HG03575 (cell line): Measurements from ENCODE around the gene RIT1.

Source experiments
- ATAC-seq: cut with Tn5 transposase; IDR thresholded peaks from one replicate; pipeline ENCODE4 v1.9.1; 2021; ENCODE audit not compliant: unreplicated experiment, insufficient number of reproducible peaks, low FRiP score; ENCODE audit errors: extremely low read depth

The RIT1 gene

DNA sequence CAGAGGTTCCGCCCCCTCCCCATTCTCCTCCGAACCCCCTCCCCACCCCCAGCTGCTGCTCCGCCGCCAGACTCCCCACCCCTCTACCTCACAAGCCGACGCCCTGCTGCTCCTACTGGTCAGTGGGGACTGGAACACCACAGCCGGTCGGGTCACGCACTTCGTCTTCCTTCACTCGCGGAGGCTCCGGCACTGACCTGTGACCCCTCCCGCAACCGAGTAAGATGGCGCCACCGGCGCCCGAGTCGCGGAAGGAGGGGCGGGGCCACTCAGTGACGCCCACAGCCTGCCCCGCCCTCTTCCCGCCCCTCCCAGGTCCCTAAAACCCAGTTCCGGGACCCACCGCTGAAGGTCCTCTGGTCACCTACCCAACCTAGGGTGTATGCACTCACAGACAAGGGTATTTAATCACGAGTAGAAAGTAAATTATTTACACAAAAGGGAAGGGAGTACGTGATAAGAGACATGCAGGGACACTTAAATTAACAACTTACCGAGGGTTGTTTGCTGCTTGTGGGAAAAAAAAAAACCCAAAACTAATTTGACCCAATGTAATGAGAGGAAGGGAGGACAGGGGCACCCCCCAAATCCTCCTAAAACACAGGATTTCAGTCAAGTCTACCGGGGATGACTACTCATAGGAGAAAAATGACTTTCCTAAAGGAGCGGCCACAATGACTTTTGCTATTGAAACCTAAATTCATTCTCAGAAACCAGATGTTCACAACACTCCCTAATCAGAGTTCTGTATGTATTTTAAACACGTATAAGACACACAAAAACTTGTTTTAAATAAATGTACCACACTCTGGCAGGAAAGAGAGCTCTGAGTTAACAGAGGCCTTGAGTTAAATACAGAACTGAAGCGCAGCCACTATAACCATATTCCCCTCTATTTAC, at the start of gene RIT1:
Gene RIT1, minus strand, starts transcription at position 194 of the 900 bp plus-strand sequence. CDS start 588 bp downstream, outside the sequence.
- no peak for ATAC-seq

DNA sequence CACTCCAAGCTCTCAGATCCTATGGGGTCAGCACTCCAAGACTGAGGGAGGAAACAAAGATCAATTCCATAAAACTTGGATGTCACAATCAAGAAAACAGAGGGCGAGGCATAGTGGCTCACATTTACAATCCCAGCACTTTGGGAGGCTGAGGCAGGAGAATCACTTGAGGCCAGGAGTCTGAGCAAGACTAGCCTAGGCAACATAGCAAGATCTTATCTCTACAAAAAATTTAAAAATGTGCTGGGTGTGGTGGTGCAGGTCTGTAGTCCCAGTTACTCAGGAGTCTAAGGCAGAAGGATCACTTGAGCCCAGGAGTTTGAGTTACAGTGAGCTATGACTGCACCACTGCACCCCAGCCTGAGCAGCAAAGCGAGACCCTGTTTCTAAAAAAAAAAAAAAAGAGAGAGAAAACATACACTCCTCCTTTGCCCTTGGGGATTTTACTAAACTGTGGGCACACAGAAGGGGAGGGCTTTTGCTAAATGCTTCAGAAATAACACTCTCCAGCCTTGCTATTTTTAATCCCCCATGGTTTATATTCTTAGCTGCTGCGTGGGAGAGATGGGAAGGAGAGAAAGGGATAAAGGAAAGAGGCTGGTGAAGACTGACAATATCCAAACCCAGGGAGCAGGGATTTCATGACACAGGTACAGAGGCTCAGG, 49.1 kb upstream of the RIT1 start:
- ATAC-seq = no peak

GRCh38 chr1:155957411-155957915, 46.3 kb upstream of the RIT1 start:
- ATAC-seq = no peak

- no peak for ATAC-seq
Observed at GRCh38 chr1:155954645-155955044, 43.5 kb upstream of the RIT1 start.

GRCh38 chr1:155952505-155952890, 41.3 kb upstream of the RIT1 start:
- ATAC-seq = no peak

GRCh38 chr1:155951753-155952504, 40.8 kb upstream of the RIT1 start:
- ATAC-seq = no peak

- no peak for ATAC-seq
Observed at GRCh38 chr1:155950829-155951228, 39.7 kb upstream of the RIT1 start.

GRCh38 chr1:155947741-155948140, 36.6 kb upstream of the RIT1 start:
- ATAC-seq = no peak

DNA sequence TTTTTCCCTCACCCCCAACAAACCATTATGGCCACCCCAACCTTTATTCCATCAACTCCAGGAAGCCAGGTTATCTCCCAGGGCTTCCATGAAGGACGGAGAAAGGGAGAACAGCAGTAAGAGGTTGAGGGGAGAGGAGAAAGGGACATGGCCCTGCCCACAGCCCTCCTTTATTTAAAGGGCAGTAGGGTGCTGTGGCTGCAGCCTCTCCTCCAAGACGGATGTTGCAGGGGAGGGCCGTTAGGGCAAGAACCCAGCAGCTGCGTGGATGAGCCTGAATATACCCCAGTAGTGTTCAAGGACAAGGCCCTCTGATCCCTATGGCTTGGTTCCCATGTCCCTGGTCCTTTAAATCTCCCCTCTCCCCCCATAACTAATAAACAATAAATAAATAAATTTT, 36.1 kb upstream of the RIT1 start:
- no peak for ATAC-seq

GRCh38 chr1:155946633-155947219, 35.6 kb upstream of the RIT1 start:
- ATAC-seq = no peak

DNA sequence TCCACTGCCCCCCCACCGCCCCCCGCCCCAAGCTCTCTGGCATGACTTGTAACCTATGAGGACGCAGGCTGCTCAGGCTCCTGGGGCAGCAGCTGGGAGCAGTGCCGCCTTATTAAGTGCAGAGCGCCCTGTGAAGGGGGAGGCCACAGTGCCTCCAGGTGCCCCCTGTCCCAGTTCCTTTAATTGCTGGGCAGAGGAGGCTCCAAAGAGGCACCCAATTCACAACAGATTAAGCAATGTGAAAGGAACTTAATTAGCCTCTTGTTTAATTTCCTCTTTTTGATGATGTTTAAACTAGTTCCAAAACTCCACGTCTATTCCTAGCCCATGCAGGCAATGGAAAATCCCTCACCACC, 33.3 kb upstream of the RIT1 start:
- ATAC-seq = no peak

DNA sequence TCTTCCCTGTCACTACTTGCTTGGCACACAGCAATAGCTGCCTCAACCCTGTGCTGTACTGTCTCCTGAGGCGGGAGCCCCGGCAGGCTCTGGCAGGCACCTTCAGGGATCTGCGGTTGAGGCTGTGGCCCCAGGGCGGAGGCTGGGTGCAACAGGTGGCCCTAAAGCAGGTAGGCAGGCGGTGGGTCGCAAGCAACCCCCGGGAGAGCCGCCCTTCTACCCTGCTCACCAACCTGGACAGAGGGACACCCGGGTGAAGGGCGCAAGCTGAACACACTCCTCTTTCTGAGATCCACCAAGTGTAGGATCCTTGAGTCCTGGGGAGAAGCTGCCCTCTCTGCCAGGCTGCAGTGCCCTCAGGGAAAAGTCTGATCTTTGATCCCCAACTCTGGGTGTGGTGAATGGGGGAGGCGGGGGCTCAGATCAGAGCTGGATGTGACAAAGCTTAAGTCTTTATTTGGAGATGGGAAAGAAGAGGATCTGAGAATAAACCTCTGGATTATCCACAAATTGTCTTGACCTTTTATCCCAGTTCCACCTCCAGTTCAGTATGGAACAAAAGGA, 31.5 kb upstream of the RIT1 start:
- ATAC-seq = no peak

DNA sequence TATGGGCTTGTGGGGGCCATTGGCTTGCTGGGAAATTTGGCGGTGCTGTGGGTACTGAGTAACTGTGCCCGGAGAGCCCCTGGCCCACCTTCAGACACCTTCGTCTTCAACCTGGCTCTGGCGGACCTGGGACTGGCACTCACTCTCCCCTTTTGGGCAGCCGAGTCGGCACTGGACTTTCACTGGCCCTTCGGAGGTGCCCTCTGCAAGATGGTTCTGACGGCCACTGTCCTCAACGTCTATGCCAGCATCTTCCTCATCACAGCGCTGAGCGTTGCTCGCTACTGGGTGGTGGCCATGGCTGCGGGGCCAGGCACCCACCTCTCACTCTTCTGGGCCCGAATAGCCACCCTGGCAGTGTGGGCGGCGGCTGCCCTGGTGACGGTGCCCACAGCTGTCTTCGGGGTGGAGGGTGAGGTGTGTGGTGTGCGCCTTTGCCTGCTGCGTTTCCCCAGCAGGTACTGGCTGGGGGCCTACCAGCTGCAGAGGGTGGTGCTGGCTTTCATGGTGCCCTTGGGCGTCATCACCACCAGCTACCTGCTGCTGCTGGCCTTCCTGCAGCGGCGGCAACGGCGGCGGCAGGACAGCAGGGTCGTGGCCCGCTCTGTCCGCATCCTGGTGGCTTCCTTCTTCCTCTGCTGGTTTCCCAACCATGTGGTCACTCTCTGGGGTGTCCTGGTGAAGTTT, 30.8 kb upstream of the RIT1 start:
- ATAC-seq = no peak

GRCh38 chr1:155940993-155941844, 30.1 kb upstream of the RIT1 start, which contains the start of gene RXFP4:
Gene RXFP4 (plus strand): TSS chr1:155941638. CDS start chr1:155941710, 72 bp downstream.
- ATAC-seq = no peak

GRCh38 chr1:155940482-155940992, 29.4 kb upstream of the RIT1 start:
- no peak for ATAC-seq

- ATAC-seq = no peak
Observed at GRCh38 chr1:155938220-155938627, 27.1 kb upstream of the RIT1 start.

- no peak for ATAC-seq
Observed at GRCh38 chr1:155934936-155935590, 23.9 kb upstream of the RIT1 start.
